CMK (cell line): ENCODE results near the gene SERPINE3.

Experiments used
- DNase-seq: peaks from one replicate; pipeline ENCODE4 v3.0.0-alpha.2; 2010; ENCODE audit warnings: low read depth

The SERPINE3 gene

GRCh38 chr13:51363625-51364024, 24.1 kb downstream of the SERPINE3 start:
- DNase-seq, result no peak

GRCh38 chr13:51364404-51365008, 25.0 kb downstream of the SERPINE3 start:
- DNase-seq, result no peak

- no peak for DNase-seq
These were observed 30.6 kb downstream of the SERPINE3 start for GRCh38 chr13:51370116-51370515.

GRCh38 chr13:51370811-51371210, 31.3 kb downstream of the SERPINE3 start:
- DNase-seq, result no peak

- DNase-seq, result no peak
These were observed 32.4 kb downstream of the SERPINE3 start for GRCh38 chr13:51371768-51372399.

- no peak for DNase-seq
These were observed 34.0 kb downstream of the SERPINE3 start for GRCh38 chr13:51373451-51373850.

GRCh38 chr13:51380269-51380668, 40.8 kb downstream of the SERPINE3 start:
- DNase-seq, result no peak

GRCh38 chr13:51385114-51385513, 45.6 kb downstream of the SERPINE3 start:
- no peak for DNase-seq

- no peak for DNase-seq
These were observed 55.2 kb downstream of the SERPINE3 start for GRCh38 chr13:51394724-51395123.

GRCh38 chr13:51396352-51396751, 56.9 kb downstream of the SERPINE3 start:
- no peak for DNase-seq

- DNase-seq, result no peak
These were observed 57.9 kb downstream of the SERPINE3 start for GRCh38 chr13:51397262-51397941.

GRCh38 chr13:51405176-51405575, 65.7 kb downstream of the SERPINE3 start:
- no peak for DNase-seq

GRCh38 chr13:51412431-51412830, 72.9 kb downstream of the SERPINE3 start:
- DNase-seq, result no peak
